Right cardiac atrium (tissue), 5 donors: ENCODE results near the gene ANKLE2. TPM values are rescaled to one million over a fixed set of nuclear protein-coding genes. Genes with fewer than 3 reads are reported as not detected.
"Not testable (repeated sequence)": the region's sequence is repeated elsewhere in the genome, so short reads cannot be mapped to it uniquely, and the experiment has no call there.

Source experiments
- ATAC-seq, 2 donors: fragments of 200-7000 bp; cut with Tn5 transposase; one replicate each; pipeline versions ENCODE4 v1.8.0 to v1.9.1; 2020; ENCODE audit warnings: moderate library complexity in 2 of 2, mild to moderate bottlenecking in 1 of 2
- DNase-seq, 3 donors: peaks; one replicate each; pipeline ENCODE4 v3.0.0-alpha.2; 2020
- H3K27ac ChIP-seq: one replicate; pipeline ENCODE4 v1.5.1; 2013; ENCODE audit warnings: mild to moderate bottlenecking, low read length, control low read depth, moderate library complexity
- H3K27me3 ChIP-seq: one replicate; pipeline ENCODE4 v1.6.1; 2013; ENCODE audit not compliant: control insufficient read depth, insufficient read depth
- H3K4me1 ChIP-seq: one replicate; pipeline ENCODE4 v1.6.1; 2013; ENCODE audit warnings: low read length; ENCODE audit not compliant: control insufficient read depth, insufficient read depth
- H3K4me3 ChIP-seq: one replicate; pipeline ENCODE4 v1.5.1; 2013; ENCODE audit warnings: low read length, control low read depth
- H3K9me3 ChIP-seq: one replicate; pipeline ENCODE4 v1.6.1; 2013; ENCODE audit warnings: low read length; ENCODE audit not compliant: control insufficient read depth
- WGBS: extraction: QIAGEN DNeasy Blood & Tissue Kit; methylation state at CpG from one replicate; pipeline ENCODE4 v1.1.7; 2013; 5-methylcytosine and 5-hydroxymethylcytosine counted together
- intact Hi-C, 4 donors: fragments of 100-400 bp; cut with DNase I; formaldehyde crosslinking; loops; one replicate each; pipeline versions ENCODE4 v1.11.0 to v1.14.0; 2022 to 2023
- polyA plus RNA-seq: library from polyadenylated mRNA; stranded (reverse); fragments of 200-250 nt; gene quantifications from one replicate; pipeline ENCODE4 v1.2.3, GENCODE V29; 2013
- total RNA-seq, 4 donors: library from RNA; stranded (reverse); fragmentation: NEBNext Ultra II Directional; extraction: Animal tissue kit (Norgen Biotek cat#: 25700); gene quantifications; one replicate each; pipeline ENCODE4 v1.2.1, GENCODE V29; 2021
- donor health status: healthy with polysubstance abuse.
- donor health status: DM: no; HTN: yes; CAD: no.
- donor health status: DM: no; HTN: no; CAD: no.
- donor health status: DM: no; HTN: yes; CAD: no; lungs with severe emphysema.
- donor health status: DM: yes; HTN: yes; CAD: no.

ANKLE2 gene
- total and polyA plus RNA-seq, 5 donors, result 17.7 to 34.1 (median 25.0) TPM

GRCh38 chr12:132795847-132796246, 34.2 kb upstream of the ANKLE2 start:
- intact Hi-C loops, result no loop called here
- DNase-seq, result peak in 1 of 3 donors; percentile 3
- Histone ChIP-seq H3K4me1 (no peaks in the 10 kb centered on the region), H3K27me3 (no peaks in the 10 kb centered on the region), H3K4me3 (no peak overlapping the region), H3K27ac (no peak overlapping the region), H3K9me3 (no peaks in the 10 kb centered on the region)
- 95% methylated on average over 14 of the region's 14 CpGs for WGBS
- ATAC-seq, result no peak

GRCh38 chr12:132791940-132792339, 30.3 kb upstream of the ANKLE2 start:
- WGBS, result 88% methylated on average over 2 of the region's 2 CpGs
- H3K4me1 ChIP-seq, ATAC-seq, H3K27ac ChIP-seq, H3K9me3 ChIP-seq, H3K4me3 ChIP-seq, H3K27me3 ChIP-seq, intact Hi-C loops: not testable (repeated sequence)
- peak in 1 of 3 donors; percentile 16 for DNase-seq

GRCh38 chr12:132789099-132789471, 27.5 kb upstream of the ANKLE2 start:
- no peak for ATAC-seq
- Histone ChIP-seq H3K9me3 (no peaks in the 10 kb centered on the region), H3K4me1 (no peaks in the 10 kb centered on the region), H3K27ac (no peak overlapping the region), H3K27me3 (no peaks in the 10 kb centered on the region), H3K4me3 (no peak overlapping the region)
- WGBS, result 96% methylated on average over 21 of the region's 21 CpGs
- intact Hi-C loops, result no loop called here
- peak in 1 of 3 donors; percentile 50 for DNase-seq

GRCh38 chr12:132788375-132789098, 26.9 kb upstream of the ANKLE2 start:
- intact Hi-C loops, result no loop called here
- Histone ChIP-seq H3K9me3 (no peaks in the 10 kb centered on the region), H3K4me3 (no peak overlapping the region), H3K27ac (no peak overlapping the region), H3K27me3 (no peaks in the 10 kb centered on the region), H3K4me1 (no peaks in the 10 kb centered on the region)
- WGBS, result 97% methylated on average over 29 of the region's 29 CpGs
- ATAC-seq, result peak; percentile 11 to 14
- DNase-seq, result peak in 2 of 3 donors; percentile 14 to 41

- intact Hi-C loops, result no loop called here
- 92% methylated on average over 15 of the region's 15 CpGs for WGBS
- Histone ChIP-seq H3K27me3 (no peaks in the 10 kb centered on the region), H3K9me3 (no peaks in the 10 kb centered on the region), H3K27ac (no peak overlapping the region), H3K4me3 (no peak overlapping the region), H3K4me1 (no peaks in the 10 kb centered on the region)
- DNase-seq, result peak in 1 of 3 donors; percentile 24
- ATAC-seq, result no peak
Observed at GRCh38 chr12:132787877-132788276, 26.2 kb upstream of the ANKLE2 start.

GRCh38 chr12:132786192-132786591, 24.6 kb upstream of the ANKLE2 start:
- Histone ChIP-seq H3K4me3 (no peak overlapping the region), H3K27ac (no peak overlapping the region), H3K9me3 (no peaks in the 10 kb centered on the region), H3K27me3 (no peaks in the 10 kb centered on the region), H3K4me1 (no peaks in the 10 kb centered on the region)
- 96% methylated on average over 21 of the region's 21 CpGs for WGBS
- intact Hi-C loops, result no loop called here
- ATAC-seq, result no peak
- DNase-seq, result peak in 2 of 3 donors; percentile 28 to 40

GRCh38 chr12:132784580-132784979, 22.9 kb upstream of the ANKLE2 start:
- Histone ChIP-seq H3K27ac (no peak overlapping the region), H3K27me3 (no peaks in the 10 kb centered on the region), H3K4me3 (no peak overlapping the region), H3K4me1 (no peaks in the 10 kb centered on the region), H3K9me3 (no peaks in the 10 kb centered on the region)
- no peak for ATAC-seq
- 83% methylated on average over 9 of the region's 9 CpGs for WGBS
- intact Hi-C loops, result no loop called here
- DNase-seq, result peak in 1 of 3 donors; percentile 25

- DNase-seq (peak in 2 of 3 donors; percentile 44 to 63), ATAC-seq (no peak)
- Histone ChIP-seq H3K9me3 (no peaks in the 10 kb centered on the region), H3K4me1 (no peaks in the 10 kb centered on the region), H3K4me3 (no peak overlapping the region), H3K27me3 (no peaks in the 10 kb centered on the region), H3K27ac (no peak overlapping the region)
- intact Hi-C loops, result no loop called here
- WGBS, result 84% methylated on average over 22 of the region's 22 CpGs
Observed at GRCh38 chr12:132783917-132784531, 22.4 kb upstream of the ANKLE2 start.

- WGBS, result 95% methylated on average over 12 of the region's 12 CpGs
- Histone ChIP-seq H3K27ac (no peak overlapping the region), H3K9me3 (no peaks in the 10 kb centered on the region), H3K27me3 (no peaks in the 10 kb centered on the region), H3K4me1 (no peaks in the 10 kb centered on the region), H3K4me3 (no peak overlapping the region)
- ATAC-seq (no peak), DNase-seq (peak in 1 of 3 donors; percentile 28)
- intact Hi-C loops, result no loop called here
Observed at GRCh38 chr12:132781938-132782337, 20.3 kb upstream of the ANKLE2 start.

GRCh38 chr12:132779781-132780353, 18.2 kb upstream of the ANKLE2 start:
- WGBS, result 95% methylated on average over 30 of the region's 30 CpGs
- ATAC-seq (no peak), DNase-seq (peak in 2 of 3 donors; percentile 39 to 53)
- Histone ChIP-seq H3K4me3 (no peak overlapping the region), H3K27ac (no peak overlapping the region), H3K4me1 (no peaks in the 10 kb centered on the region), H3K27me3 (no peaks in the 10 kb centered on the region), H3K9me3 (no peaks in the 10 kb centered on the region)
- intact Hi-C loops, result no loop called here

GRCh38 chr12:132777614-132778013, 16.0 kb upstream of the ANKLE2 start:
- Histone ChIP-seq H3K27me3 (no peaks in the 10 kb centered on the region), H3K4me1 (no peaks in the 10 kb centered on the region), H3K27ac (no peak overlapping the region), H3K4me3 (no peak overlapping the region), H3K9me3 (no peaks in the 10 kb centered on the region)
- ATAC-seq (no peak), DNase-seq (peak in 2 of 3 donors; percentile 48 to 54)
- WGBS, result 92% methylated on average over 20 of the region's 20 CpGs
- intact Hi-C loops, result no loop called here
